Ovary (tissue), 3 donors: ENCODE data around the gene RNF6.

ENCODE experiments used
- EP300 ChIP-seq: sonication (generic); formaldehyde crosslinking; IDR thresholded peaks from one replicate; pipeline ENCODE4 v1.6.1; 2017; ENCODE audit warnings: antibody characterized with exemption
- POLR2A ChIP-seq: fragments of 450-650 bp; IDR thresholded peaks from one replicate; pipeline ENCODE4 v1.6.1; 2017; ENCODE audit warnings: antibody characterized with exemption, mild to moderate bottlenecking, moderate library complexity
- TF ChIP-seq, protein P1 (sequence below), 3 donors: fragments of 450-650 bp in 2 of 3; fragments of 200-600 bp in 1 of 3; IDR thresholded peaks; one replicate each; pipeline versions ENCODE4 v1.5.1 to v1.8.0; 2016 to 2022; ENCODE audit warnings: antibody characterized with exemption in 3 of 3, mild to moderate bottlenecking in 1 of 3
- donor health status: DM: no; HTN: no; CAD: no.

DNA sequence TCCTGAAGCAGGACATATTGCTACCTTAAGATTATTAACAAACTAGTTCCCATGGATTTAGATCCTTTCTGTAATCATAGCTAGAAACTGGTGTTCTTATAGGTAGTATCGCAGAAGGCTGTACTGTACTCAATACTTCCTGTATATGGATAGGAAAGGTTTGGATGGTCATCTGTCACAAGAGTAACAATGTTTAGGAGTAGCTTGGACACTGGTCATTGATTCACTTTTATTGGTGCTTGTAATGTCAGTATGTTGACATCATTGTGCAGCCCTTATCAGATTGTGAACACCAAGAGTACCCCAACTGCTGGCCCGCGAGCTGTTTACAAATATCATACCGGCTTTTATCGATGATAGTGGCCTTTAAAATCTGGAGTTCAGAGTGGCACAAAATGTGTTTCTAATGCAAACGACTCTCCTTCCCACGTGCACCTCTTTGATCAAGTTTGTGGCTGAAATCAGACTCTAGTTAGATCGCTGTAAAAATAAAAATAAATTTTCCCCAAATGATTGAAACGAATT lies 31.2 kb upstream of the RNF6 start:
- TF ChIP-seq, protein P1, sequence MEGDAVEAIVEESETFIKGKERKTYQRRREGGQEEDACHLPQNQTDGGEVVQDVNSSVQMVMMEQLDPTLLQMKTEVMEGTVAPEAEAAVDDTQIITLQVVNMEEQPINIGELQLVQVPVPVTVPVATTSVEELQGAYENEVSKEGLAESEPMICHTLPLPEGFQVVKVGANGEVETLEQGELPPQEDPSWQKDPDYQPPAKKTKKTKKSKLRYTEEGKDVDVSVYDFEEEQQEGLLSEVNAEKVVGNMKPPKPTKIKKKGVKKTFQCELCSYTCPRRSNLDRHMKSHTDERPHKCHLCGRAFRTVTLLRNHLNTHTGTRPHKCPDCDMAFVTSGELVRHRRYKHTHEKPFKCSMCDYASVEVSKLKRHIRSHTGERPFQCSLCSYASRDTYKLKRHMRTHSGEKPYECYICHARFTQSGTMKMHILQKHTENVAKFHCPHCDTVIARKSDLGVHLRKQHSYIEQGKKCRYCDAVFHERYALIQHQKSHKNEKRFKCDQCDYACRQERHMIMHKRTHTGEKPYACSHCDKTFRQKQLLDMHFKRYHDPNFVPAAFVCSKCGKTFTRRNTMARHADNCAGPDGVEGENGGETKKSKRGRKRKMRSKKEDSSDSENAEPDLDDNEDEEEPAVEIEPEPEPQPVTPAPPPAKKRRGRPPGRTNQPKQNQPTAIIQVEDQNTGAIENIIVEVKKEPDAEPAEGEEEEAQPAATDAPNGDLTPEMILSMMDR (IDR thresholded peaks at IDR 0.05), result no peak
- TF ChIP-seq POLR2A (no peak), EP300 (no peak)
